ENCODE data around the gene PCK1. TPM values are rescaled to one million over a fixed set of nuclear protein-coding genes. Genes with fewer than 3 reads are reported as not detected.

Gene PCK1
- total and polyA plus RNA-seq, 2 of the 8 experiments (the other 6 are each of a cell fraction or from before 2014, with no cell fraction given): not detected

DNA sequence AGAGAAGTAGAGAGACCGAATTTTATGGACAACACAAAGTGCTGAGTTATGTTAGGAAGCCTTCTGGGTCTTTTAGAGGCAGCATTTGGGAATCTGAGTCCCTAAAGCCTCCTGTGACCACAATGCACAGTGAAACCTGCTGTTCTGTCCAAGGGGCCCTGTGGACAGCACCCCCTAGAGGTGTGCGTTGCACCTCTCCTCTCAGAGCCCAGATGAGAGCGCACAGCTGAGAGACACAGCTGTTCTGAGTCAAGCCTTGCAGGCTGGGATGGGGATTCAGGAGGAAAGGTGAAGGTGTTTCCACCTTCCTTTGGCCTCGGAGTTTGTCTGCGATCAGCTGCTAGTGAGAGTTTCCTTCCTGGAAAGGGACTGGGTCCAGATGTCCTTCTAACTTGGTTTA is 13.0 kb downstream of the PCK1 start (continued):
- TF ChIP-seq SIN3A (conservative IDR thresholded peaks at IDR 0.05 in 1 of 2, IDR thresholded peaks at IDR 0.05 in 1 of 2; ENCODE audit: low read depth in 1 of 2, low read length in 2 of 2): 0 out of 4 replicates have a peak, but pooled peaks of 1 of the 2 experiments have one; percentile 57
- TF ChIP-seq CBX8 (IDR thresholded peaks at IDR 0.05; ENCODE audit: borderline replicate concordance, low read depth, low read length): no peak
- TF ChIP-seq TAF7 (optimal IDR thresholded peaks at IDR 0.05; ENCODE audit: borderline replicate concordance, low read depth, low read length): no peak
- no peak for TF ChIP-seq CEBPB (IDR thresholded peaks at IDR 0.05; ENCODE audit: low read depth, low read length)
- no peak for TF ChIP-seq RNF2 (IDR thresholded peaks at IDR 0.05; ENCODE audit: borderline replicate concordance, low read depth, low read length, missing control alignments, poor library complexity, severe bottlenecking)
- no peak for TF ChIP-seq ASH2L (IDR thresholded peaks at IDR 0.05; ENCODE audit: low read length)
- TF ChIP-seq FOSL1 (IDR thresholded peaks at IDR 0.05; ENCODE audit: insufficient read depth, low read depth, low read length): no peak
- no peak for TF ChIP-seq POLR2A (IDR thresholded peaks at IDR 0.05; ENCODE audit: control extremely low read depth in 1 of 2, low read depth in 2 of 2, low read length in 2 of 2)
- no peak for TF ChIP-seq POU5F1 (IDR thresholded peaks at IDR 0.05; ENCODE audit: low read depth, low read length)
- no peak for TF ChIP-seq HDAC6 (IDR thresholded peaks at IDR 0.05; ENCODE audit: low read depth, low read length)
- TF ChIP-seq TBP (IDR thresholded peaks at IDR 0.05; ENCODE audit: low read depth, low read length): 0 out of 2 replicates have a peak, but pooled peaks have one; percentile 12
- TF ChIP-seq PHF8 (conservative IDR thresholded peaks at IDR 0.05; ENCODE audit: low read depth, low read length): no peak
- no peak for TF ChIP-seq ZNF274 (IDR thresholded peaks at IDR 0.05; ENCODE audit: borderline replicate concordance, extremely low read depth, low read length)
- TF ChIP-seq NANOG (IDR thresholded peaks at IDR 0.05; ENCODE audit: insufficient read depth, low read depth, low read length, poor library complexity, severe bottlenecking): no peak
- no peak for TF ChIP-seq GABPA (IDR thresholded peaks at IDR 0.05; ENCODE audit: borderline replicate concordance, insufficient read depth, low read length)

All from H1 (cell line).